Measurements from ENCODE around the gene CD248.

CD248 gene

GRCh38 chr11:66302656-66303055 lies 14.2 kb downstream of the CD248 start:
- Histone ChIP-seq H3K27ac (ENCODE audit: low read length) (no peak overlapping the region), H3K36me3 (ENCODE audit: control insufficient read depth in 1 of 2, insufficient read depth in 2 of 2, low read length in 2 of 2) (no peaks in the 10 kb centered on the region), H3K9me3 (ENCODE audit: control insufficient read depth in 1 of 2, low read length in 2 of 2) (no peaks in the 10 kb centered on the region), H3K4me1 (ENCODE audit: control insufficient read depth in 1 of 2, insufficient read depth in 2 of 2, low read length in 2 of 2) (no peaks in the 10 kb centered on the region), H3K27me3 (ENCODE audit: low read depth, low read length) (no peaks in the 10 kb centered on the region), H3K4me3 (ENCODE audit: low read depth in 1 of 2, low read length in 2 of 2) (no peak overlapping the region)

GRCh38 chr11:66299186-66299585 lies 17.7 kb downstream of the CD248 start:
- H3K27ac ChIP-seq (ENCODE audit: low read length): no peak overlapping the region
- H3K4me3 ChIP-seq (ENCODE audit: low read depth in 1 of 2, low read length in 2 of 2): no peak overlapping the region
- H3K4me1 ChIP-seq (ENCODE audit: control insufficient read depth in 1 of 2, insufficient read depth in 2 of 2, low read length in 2 of 2): no peaks in the 10 kb centered on the region
- no peaks in the 10 kb centered on the region for H3K36me3 ChIP-seq (ENCODE audit: control insufficient read depth in 1 of 2, insufficient read depth in 2 of 2, low read length in 2 of 2)
- H3K9me3 ChIP-seq (ENCODE audit: control insufficient read depth in 1 of 2, low read length in 2 of 2): no peaks in the 10 kb centered on the region
- no peaks in the 10 kb centered on the region for H3K27me3 ChIP-seq (ENCODE audit: low read depth, low read length)

- no peaks in the 10 kb centered on the region for H3K9me3 ChIP-seq (ENCODE audit: control insufficient read depth in 1 of 2, low read length in 2 of 2)
- H3K4me1 ChIP-seq (ENCODE audit: control insufficient read depth in 1 of 2, insufficient read depth in 2 of 2, low read length in 2 of 2): no peaks in the 10 kb centered on the region
- H3K27me3 ChIP-seq (ENCODE audit: low read depth, low read length): peaks cover 12% of the 10 kb centered on the region
- no peak overlapping the region for H3K4me3 ChIP-seq (ENCODE audit: low read depth in 1 of 2, low read length in 2 of 2)
- H3K36me3 ChIP-seq (ENCODE audit: control insufficient read depth in 1 of 2, insufficient read depth in 2 of 2, low read length in 2 of 2): no peaks in the 10 kb centered on the region
- H3K27ac ChIP-seq (ENCODE audit: low read length): no peak overlapping the region
Measured at GRCh38 chr11:66297610-66298009, 19.2 kb downstream of the CD248 start.

GRCh38 chr11:66294626-66295620 lies 21.9 kb downstream of the CD248 start:
- no peaks in the 10 kb centered on the region for H3K36me3 ChIP-seq (ENCODE audit: control insufficient read depth in 1 of 2, insufficient read depth in 2 of 2, low read length in 2 of 2)
- no peak overlapping the region for H3K27ac ChIP-seq (ENCODE audit: low read length)
- H3K9me3 ChIP-seq (ENCODE audit: control insufficient read depth in 1 of 2, low read length in 2 of 2): no peaks in the 10 kb centered on the region
- peaks cover 21% of the 10 kb centered on the region for H3K27me3 ChIP-seq (ENCODE audit: low read depth, low read length)
- H3K4me1 ChIP-seq (ENCODE audit: control insufficient read depth in 1 of 2, insufficient read depth in 2 of 2, low read length in 2 of 2): peaks cover 2 to 9% of the 10 kb centered on the region in 2 donors
- H3K4me3 ChIP-seq (ENCODE audit: low read depth in 1 of 2, low read length in 2 of 2): no peak overlapping the region

GRCh38 chr11:66293777-66294625 lies 22.8 kb downstream of the CD248 start:
- Histone ChIP-seq H3K4me3 (ENCODE audit: low read depth in 1 of 2, low read length in 2 of 2) (no peak overlapping the region), H3K9me3 (ENCODE audit: control insufficient read depth in 1 of 2, low read length in 2 of 2) (no peaks in the 10 kb centered on the region), H3K36me3 (ENCODE audit: control insufficient read depth in 1 of 2, insufficient read depth in 2 of 2, low read length in 2 of 2) (peaks cover 0 to 3% of the 10 kb centered on the region in 2 donors), H3K27me3 (ENCODE audit: low read depth, low read length) (peaks cover 21% of the 10 kb centered on the region), H3K27ac (ENCODE audit: low read length) (no peak overlapping the region), H3K4me1 (ENCODE audit: control insufficient read depth in 1 of 2, insufficient read depth in 2 of 2, low read length in 2 of 2) (peaks cover 5 to 15% of the 10 kb centered on the region in 2 donors)

GRCh38 chr11:66293352-66293751 lies 23.5 kb downstream of the CD248 start:
- Histone ChIP-seq H3K4me3 (ENCODE audit: low read depth in 1 of 2, low read length in 2 of 2) (no peak overlapping the region), H3K4me1 (ENCODE audit: control insufficient read depth in 1 of 2, insufficient read depth in 2 of 2, low read length in 2 of 2) (peaks cover 6 to 16% of the 10 kb centered on the region in 2 donors), H3K27me3 (ENCODE audit: low read depth, low read length) (peaks cover 21% of the 10 kb centered on the region), H3K9me3 (ENCODE audit: control insufficient read depth in 1 of 2, low read length in 2 of 2) (no peaks in the 10 kb centered on the region), H3K27ac (ENCODE audit: low read length) (no peak overlapping the region), H3K36me3 (ENCODE audit: control insufficient read depth in 1 of 2, insufficient read depth in 2 of 2, low read length in 2 of 2) (peaks cover 0 to 7% of the 10 kb centered on the region in 2 donors)

- no peaks in the 10 kb centered on the region for H3K9me3 ChIP-seq (ENCODE audit: control insufficient read depth in 1 of 2, low read length in 2 of 2)
- peaks cover 12 to 22% of the 10 kb centered on the region in 2 donors for H3K4me1 ChIP-seq (ENCODE audit: control insufficient read depth in 1 of 2, insufficient read depth in 2 of 2, low read length in 2 of 2)
- H3K4me3 ChIP-seq (ENCODE audit: low read depth in 1 of 2, low read length in 2 of 2): no peak overlapping the region
- no peak overlapping the region for H3K27ac ChIP-seq (ENCODE audit: low read length)
- H3K27me3 ChIP-seq (ENCODE audit: low read depth, low read length): peaks cover 21% of the 10 kb centered on the region
- H3K36me3 ChIP-seq (ENCODE audit: control insufficient read depth in 1 of 2, insufficient read depth in 2 of 2, low read length in 2 of 2): peaks cover 0 to 7% of the 10 kb centered on the region in 2 donors
Measured at GRCh38 chr11:66292543-66293332, 24.1 kb downstream of the CD248 start.

- Histone ChIP-seq H3K9me3 (ENCODE audit: control insufficient read depth in 1 of 2, low read length in 2 of 2) (no peaks in the 10 kb centered on the region), H3K27me3 (ENCODE audit: low read depth, low read length) (peaks cover 21% of the 10 kb centered on the region), H3K36me3 (ENCODE audit: control insufficient read depth in 1 of 2, insufficient read depth in 2 of 2, low read length in 2 of 2) (peaks cover 0 to 7% of the 10 kb centered on the region in 2 donors), H3K27ac (ENCODE audit: low read length) (no peak within 1 kb of the TSS), H3K4me1 (ENCODE audit: control insufficient read depth in 1 of 2, insufficient read depth in 2 of 2, low read length in 2 of 2) (peaks cover 12 to 30% of the 10 kb centered on the region in 2 donors), H3K4me3 (ENCODE audit: low read depth in 1 of 2, low read length in 2 of 2) (peak within 1 kb of the TSS in 1 of 2 donors; percentile 48)
Measured at GRCh38 chr11:66291706-66292542, 24.9 kb downstream of the CD248 start, which contains the start of gene TMEM151A. Gene TMEM151A, plus strand, starts transcription at chr11:66291894. Its CDS starts 120 bp downstream, at chr11:66292014.

GRCh38 chr11:66291303-66291705 lies 25.5 kb downstream of the CD248 start:
- Histone ChIP-seq H3K27ac (ENCODE audit: low read length) (no peak overlapping the region), H3K9me3 (ENCODE audit: control insufficient read depth in 1 of 2, low read length in 2 of 2) (no peaks in the 10 kb centered on the region), H3K36me3 (ENCODE audit: control insufficient read depth in 1 of 2, insufficient read depth in 2 of 2, low read length in 2 of 2) (peaks cover 0 to 7% of the 10 kb centered on the region in 2 donors), H3K4me3 (ENCODE audit: low read depth in 1 of 2, low read length in 2 of 2) (no peak overlapping the region), H3K27me3 (ENCODE audit: low read depth, low read length) (peaks cover 21% of the 10 kb centered on the region), H3K4me1 (ENCODE audit: control insufficient read depth in 1 of 2, insufficient read depth in 2 of 2, low read length in 2 of 2) (peaks cover 12 to 32% of the 10 kb centered on the region in 2 donors)

GRCh38 chr11:66290330-66290621 lies 26.6 kb downstream of the CD248 start:
- H3K4me3 ChIP-seq (ENCODE audit: low read depth in 1 of 2, low read length in 2 of 2): peak overlapping the region in 1 of 2 donors; percentile 78
- no peak overlapping the region for H3K27ac ChIP-seq (ENCODE audit: low read length)
- no peaks in the 10 kb centered on the region for H3K9me3 ChIP-seq (ENCODE audit: control insufficient read depth in 1 of 2, low read length in 2 of 2)
- peaks cover 7% of the 10 kb centered on the region in 2 donors for H3K36me3 ChIP-seq (ENCODE audit: control insufficient read depth in 1 of 2, insufficient read depth in 2 of 2, low read length in 2 of 2)
- peaks cover 21% of the 10 kb centered on the region for H3K27me3 ChIP-seq (ENCODE audit: low read depth, low read length)
- peaks cover 12 to 32% of the 10 kb centered on the region in 2 donors for H3K4me1 ChIP-seq (ENCODE audit: control insufficient read depth in 1 of 2, insufficient read depth in 2 of 2, low read length in 2 of 2)
